Gastroesophageal sphincter (tissue), 4 donors: Measurements from ENCODE around the gene DYNC1I1. TPM values are rescaled to one million over a fixed set of nuclear protein-coding genes. Genes with fewer than 3 reads are reported as not detected.

Experiments used
- ATAC-seq: fragments of 150-250 bp; one replicate; pipeline ENCODE4 v1.9.1; 2016; ENCODE audit warnings: mild to moderate bottlenecking, moderate library complexity
- H3K27ac ChIP-seq, 4 donors: fragments of 200-600 bp; sonication (generic) in 3 of 4; 1 replicate in 3 of 4; 2 replicates in 1 of 4; pipeline ENCODE4 v1.5.1; 2016 to 2019
- H3K27me3 ChIP-seq: fragments of 200-600 bp; sonication (generic); one replicate; pipeline ENCODE4 v1.5.1; 2019
- H3K36me3 ChIP-seq, 2 donors: fragments of 200-600 bp; sonication (generic); one replicate each; pipeline ENCODE4 v1.5.1; 2019; ENCODE audit warnings: control low read depth in 1 of 2
- H3K4me1 ChIP-seq, 3 donors: fragments of 200-600 bp; sonication (generic); 1 replicate in 2 of 3; 2 replicates in 1 of 3; pipeline ENCODE4 v1.5.1; 2016 to 2019; ENCODE audit warnings: control low read depth in 2 of 3
- H3K4me3 ChIP-seq, 2 donors: fragments of 200-600 bp; sonication (generic); one replicate each; pipeline ENCODE4 v1.5.1; 2019; ENCODE audit warnings: mild to moderate bottlenecking in 1 of 2, moderate library complexity in 1 of 2
- H3K9me3 ChIP-seq, 3 donors: fragments of 200-600 bp; sonication (generic); one replicate each; pipeline ENCODE4 v1.5.1; 2017 to 2019; ENCODE audit warnings: control low read depth in 2 of 3
- CTCF ChIP-seq, 4 experiments: fragments of 200-600 bp in 2 of 4; fragments of 450-650 bp in 2 of 4; sonication (generic) in 1 of 4; IDR thresholded peaks; one replicate each; pipeline ENCODE4 v1.5.1; 2017 to 2019; ENCODE audit warnings: antibody characterized with exemption in 4 of 4, mild to moderate bottlenecking in 2 of 4, moderate library complexity in 2 of 4
- EP300 ChIP-seq: sonication (generic); formaldehyde crosslinking; IDR thresholded peaks from one replicate; pipeline ENCODE4 v1.6.1; 2017; ENCODE audit warnings: antibody characterized with exemption, mild to moderate bottlenecking
- POLR2A ChIP-seq, 2 donors: fragments of 450-650 bp; IDR thresholded peaks; one replicate each; pipeline ENCODE4 v1.6.1; 2017; ENCODE audit warnings: antibody characterized with exemption in 2 of 2, mild to moderate bottlenecking in 2 of 2, moderate library complexity in 1 of 2
- POLR2AphosphoS5 ChIP-seq: sonication (generic); formaldehyde crosslinking; IDR thresholded peaks from one replicate; pipeline ENCODE4 v1.6.1; 2017; ENCODE audit warnings: antibody characterized with exemption
- WGBS, 2 donors: methylation state at CpG; one replicate each; pipeline ENCODE4 v1.1.5; 2018; ENCODE audit warnings: low coverage in 1 of 2; 5-methylcytosine and 5-hydroxymethylcytosine counted together
- total RNA-seq, 4 donors: library from RNA; depleted of rRNA; stranded (reverse); fragments of >200 nt; gene quantifications; one replicate each; pipeline ENCODE4 v1.1.0, GENCODE V29; 2016

DYNC1I1 gene
- total RNA-seq, 4 donors from 2014 or later, result 7.6 to 23.8 (median 18.2) TPM

DNA sequence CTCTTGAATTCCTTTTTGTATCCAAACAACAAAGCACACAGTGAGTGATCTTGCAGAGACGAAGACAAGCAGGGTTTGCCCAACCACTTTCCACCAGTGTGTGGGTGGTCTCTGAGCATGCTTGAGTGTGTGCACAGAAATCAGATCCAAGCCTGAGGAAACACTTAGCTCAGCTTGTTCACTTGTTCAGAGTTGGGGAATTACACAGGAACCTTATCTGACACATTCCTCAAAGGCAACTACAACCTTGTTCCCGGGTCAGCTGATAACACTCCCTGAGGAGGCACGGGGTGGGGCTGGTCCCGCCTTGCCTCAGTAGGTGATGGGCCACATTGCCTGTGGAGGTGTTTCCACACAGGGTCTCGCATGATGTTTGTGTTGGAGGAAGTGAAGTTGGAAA lies 216.9 kb downstream of the DYNC1I1 start:
- Histone ChIP-seq H3K9me3 (no peaks in the 10 kb centered on the region), H3K27me3 (no peaks in the 10 kb centered on the region), H3K27ac (no peak overlapping the region), H3K4me3 (no peak overlapping the region), H3K36me3 (peaks cover 0 to 16% of the 10 kb centered on the region in 2 donors), H3K4me1 (no peaks in the 10 kb centered on the region)
- 26 to 38% methylated on average over 1 to 3 of the region's 5 CpGs for WGBS, 2 donors
- ATAC-seq, result no peak
- no peak for TF ChIP-seq POLR2A (IDR thresholded peaks at IDR 0.05)
- no peak for TF ChIP-seq POLR2AphosphoS5
- TF ChIP-seq EP300, result no peak
- no peak for TF ChIP-seq CTCF (IDR thresholded peaks at IDR 0.05)

GRCh38 chr7:95993380-95993779 lies 221.0 kb downstream of the DYNC1I1 start:
- H3K9me3 ChIP-seq, result no peaks in the 10 kb centered on the region
- H3K4me3 ChIP-seq, result no peak overlapping the region
- TF ChIP-seq POLR2AphosphoS5 (no peak), POLR2A (IDR thresholded peaks at IDR 0.05) (no peak), CTCF (IDR thresholded peaks at IDR 0.05) (no peak), EP300 (no peak)
- WGBS, 2 donors, result 37 to 38% methylated on average over 2 of the region's 2 CpGs
- H3K27me3 ChIP-seq, result no peaks in the 10 kb centered on the region
- no peak overlapping the region for H3K27ac ChIP-seq
- H3K36me3 ChIP-seq, result peaks cover 0 to 24% of the 10 kb centered on the region in 2 donors
- ATAC-seq, result no peak
- H3K4me1 ChIP-seq, result no peaks in the 10 kb centered on the region

DNA sequence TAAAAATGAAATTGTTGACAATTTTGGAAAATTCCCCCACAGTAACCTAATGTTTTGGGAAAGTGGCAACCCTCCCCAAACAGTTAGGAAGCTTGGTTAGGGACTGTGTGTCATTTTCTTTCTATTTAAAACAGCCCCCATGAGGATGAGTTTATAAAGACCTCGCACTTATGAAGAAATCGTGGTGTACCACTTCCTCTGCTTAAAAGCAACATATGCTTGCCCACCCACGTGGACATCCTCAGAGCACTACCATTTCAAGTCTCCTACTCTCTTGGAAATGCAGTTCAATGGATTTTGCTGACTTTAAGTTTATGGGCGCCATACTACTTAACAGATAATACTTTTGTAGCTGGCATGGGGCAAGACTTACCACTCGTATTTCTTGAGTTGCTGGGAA lies 223.8 kb downstream of the DYNC1I1 start:
- Histone ChIP-seq H3K27me3 (no peaks in the 10 kb centered on the region), H3K36me3 (peaks cover 0 to 16% of the 10 kb centered on the region in 2 donors), H3K9me3 (no peaks in the 10 kb centered on the region), H3K27ac (no peak overlapping the region), H3K4me3 (no peak overlapping the region), H3K4me1 (no peaks in the 10 kb centered on the region)
- ATAC-seq, result no peak
- TF ChIP-seq POLR2A (IDR thresholded peaks at IDR 0.05) (no peak), EP300 (no peak), POLR2AphosphoS5 (no peak), CTCF (IDR thresholded peaks at IDR 0.05) (no peak)
- WGBS, 2 donors, result 47 to 69% methylated on average over 5 of the region's 5 CpGs

DNA sequence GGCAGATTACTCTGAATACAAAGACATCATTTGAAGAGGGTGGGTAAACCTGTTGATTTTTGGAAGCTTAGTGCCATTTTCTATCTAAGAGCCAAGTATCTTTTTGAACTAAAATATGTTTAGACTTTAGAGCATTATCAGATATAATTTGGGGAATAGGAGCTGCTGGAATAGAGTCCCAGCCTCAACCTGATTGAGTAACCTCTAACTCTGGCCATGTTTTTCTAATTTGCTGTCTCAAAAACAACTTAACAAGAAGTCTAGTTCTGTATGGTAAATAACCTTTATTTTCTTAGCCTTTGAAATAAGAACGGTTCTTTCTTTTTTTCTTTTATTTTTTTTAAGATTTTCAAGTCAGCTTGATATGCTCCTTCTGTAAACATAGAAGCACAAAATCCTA lies 224.5 kb downstream of the DYNC1I1 start:
- no peak for ATAC-seq
- no peaks in the 10 kb centered on the region for H3K4me1 ChIP-seq
- WGBS, 2 donors, result 57 to 60% methylated on average over 1 of the region's 1 CpG
- no peak overlapping the region for H3K4me3 ChIP-seq
- H3K27ac ChIP-seq, result no peak overlapping the region
- H3K36me3 ChIP-seq, result peaks cover 0 to 16% of the 10 kb centered on the region in 2 donors
- no peaks in the 10 kb centered on the region for H3K27me3 ChIP-seq
- no peak for TF ChIP-seq CTCF (IDR thresholded peaks at IDR 0.05)
- TF ChIP-seq POLR2AphosphoS5, result no peak
- TF ChIP-seq POLR2A (IDR thresholded peaks at IDR 0.05), result no peak
- no peak for TF ChIP-seq EP300
- H3K9me3 ChIP-seq, result no peaks in the 10 kb centered on the region

GRCh38 chr7:95997632-95998031 lies 225.3 kb downstream of the DYNC1I1 start:
- WGBS, 2 donors, result 80 to 82% methylated on average over 1 of the region's 1 CpG
- Histone ChIP-seq H3K36me3 (peaks cover 0 to 16% of the 10 kb centered on the region in 2 donors), H3K27me3 (no peaks in the 10 kb centered on the region)

More at GRCh38 chr7:95997632-95998031, 225.3 kb downstream of the DYNC1I1 start:
- Histone ChIP-seq H3K9me3 (no peaks in the 10 kb centered on the region), H3K4me3 (no peak overlapping the region), H3K4me1 (no peaks in the 10 kb centered on the region), H3K27ac (no peak overlapping the region)
- ATAC-seq, result no peak
- TF ChIP-seq POLR2AphosphoS5 (no peak), CTCF (IDR thresholded peaks at IDR 0.05) (no peak), POLR2A (IDR thresholded peaks at IDR 0.05) (no peak), EP300 (no peak)
